CD4-positive, alpha-beta T cell (primary cell): ENCODE measurements around the gene OR1J2. TPM values are rescaled to one million over a fixed set of nuclear protein-coding genes. Genes with fewer than 3 reads are reported as not detected.
A peak's percentile ranks its signal among the peaks of the same experiment; 100 is the strongest.

Source experiments
- ATAC-seq: fragments of 200-7000 bp; cut with Tn5 transposase; one replicate; pipeline ENCODE4 v1.10.0; 2022; ENCODE audit warnings: mild to moderate bottlenecking; ENCODE audit not compliant: poor library complexity
- CTCF ChIA-PET: fragments of 350-600 bp; sonication (Branson Sonifier 250); formaldehyde crosslinking; loops from one replicate; lab custom pipeline; 2021; ENCODE audit warnings: antibody characterized with exemption, inconsistent platforms; lab: Charles Lee
- POLR2A ChIA-PET: fragments of 350-600 bp; sonication (Branson Sonifier 250); formaldehyde crosslinking; loops from one replicate; lab custom pipeline; 2021; ENCODE audit warnings: antibody characterized with exemption, inconsistent platforms; lab: Charles Lee
- DNase-seq, 14 experiments: peaks; one replicate each; pipeline ENCODE4 v3.0.0-alpha.2; 2013 to 2020; ENCODE audit warnings: mixed read lengths in 2 of 14
- H3K27ac ChIP-seq, 2 donors: one replicate each; pipeline versions ENCODE4 v1.5.1 to v1.7.0; 2013; ENCODE audit warnings: low read length in 2 of 2, low read depth in 1 of 2, mild to moderate bottlenecking in 1 of 2
- H3K27me3 ChIP-seq, 2 experiments: 1 replicate in 1 of 2; 2 replicates in 1 of 2; pipeline versions ENCODE4 v1.6.1 to v1.7.0; 2013; ENCODE audit warnings: low read length in 2 of 2, control low read depth in 1 of 2, mild to moderate bottlenecking in 1 of 2, moderate library complexity in 1 of 2; ENCODE audit not compliant: insufficient read depth in 2 of 2, control insufficient read depth in 1 of 2
- H3K36me3 ChIP-seq: one replicate; pipeline ENCODE4 v1.6.1; 2013; ENCODE audit warnings: low read length, control low read depth; ENCODE audit not compliant: insufficient read depth
- H3K4me1 ChIP-seq: one replicate; pipeline ENCODE4 v1.6.1; 2013; ENCODE audit warnings: low read length, control low read depth; ENCODE audit not compliant: insufficient read depth
- H3K4me3 ChIP-seq: one replicate; pipeline ENCODE4 v1.5.1; 2013; ENCODE audit warnings: mild to moderate bottlenecking, low read length, moderate library complexity
- H3K9me3 ChIP-seq, 2 experiments: 1 replicate in 1 of 2; 2 replicates in 1 of 2; pipeline versions ENCODE4 v1.6.1 to v1.7.0; 2013; ENCODE audit warnings: low read length in 2 of 2, mild to moderate bottlenecking in 2 of 2, control low read depth in 1 of 2, moderate library complexity in 1 of 2; ENCODE audit not compliant: control insufficient read depth in 1 of 2, insufficient read depth in 1 of 2
- H3K27ac Mint-ChIP-seq: one replicate; pipeline ENCODE4 v1.8.0; 2020; ENCODE audit warnings: mixed read lengths
- H3K27me3 Mint-ChIP-seq: one replicate; pipeline ENCODE4 v1.8.0; 2021; ENCODE audit warnings: mixed read lengths
- H3K36me3 Mint-ChIP-seq: one replicate; pipeline ENCODE4 v1.8.0; 2021; ENCODE audit warnings: low read depth, mixed read lengths
- H3K4me1 Mint-ChIP-seq: one replicate; pipeline ENCODE4 v1.8.0; 2021; ENCODE audit warnings: low read depth, mixed read lengths
- H3K4me3 Mint-ChIP-seq: one replicate; pipeline ENCODE4 v1.8.0; 2020; ENCODE audit warnings: mild to moderate bottlenecking, mixed read lengths
- H3K9me3 Mint-ChIP-seq: one replicate; pipeline ENCODE4 v1.8.0; 2020; ENCODE audit warnings: mixed read lengths
- intact Hi-C, 2 experiments: fragments of 100-400 bp; cut with DNase I in 1 of 2; cut with micrococcal nuclease in 1 of 2; formaldehyde crosslinking; loops; one replicate each; pipeline versions ENCODE4 v1.15.1 to v1.9.0; 2023 to 2025; cut with DNase I, micrococcal nuclease
- total RNA-seq, 174 experiments: library from RNA in 2 of 174; stranded (reverse) in 2 of 174; gene quantifications; one replicate each; pipeline ENCODE4 v1.2.3 and lab custom pipeline; 2021 to 2026
- TF ChIP-seq, protein P1 (sequence below): fragments of 200-600 bp; IDR thresholded peaks from one replicate; pipeline ENCODE4 v1.8.0; 2022; ENCODE audit warnings: antibody characterized with exemption, mild to moderate bottlenecking

Gene OR1J2
- total RNA-seq, 2 experiments from 2014 or later: not detected

DNA sequence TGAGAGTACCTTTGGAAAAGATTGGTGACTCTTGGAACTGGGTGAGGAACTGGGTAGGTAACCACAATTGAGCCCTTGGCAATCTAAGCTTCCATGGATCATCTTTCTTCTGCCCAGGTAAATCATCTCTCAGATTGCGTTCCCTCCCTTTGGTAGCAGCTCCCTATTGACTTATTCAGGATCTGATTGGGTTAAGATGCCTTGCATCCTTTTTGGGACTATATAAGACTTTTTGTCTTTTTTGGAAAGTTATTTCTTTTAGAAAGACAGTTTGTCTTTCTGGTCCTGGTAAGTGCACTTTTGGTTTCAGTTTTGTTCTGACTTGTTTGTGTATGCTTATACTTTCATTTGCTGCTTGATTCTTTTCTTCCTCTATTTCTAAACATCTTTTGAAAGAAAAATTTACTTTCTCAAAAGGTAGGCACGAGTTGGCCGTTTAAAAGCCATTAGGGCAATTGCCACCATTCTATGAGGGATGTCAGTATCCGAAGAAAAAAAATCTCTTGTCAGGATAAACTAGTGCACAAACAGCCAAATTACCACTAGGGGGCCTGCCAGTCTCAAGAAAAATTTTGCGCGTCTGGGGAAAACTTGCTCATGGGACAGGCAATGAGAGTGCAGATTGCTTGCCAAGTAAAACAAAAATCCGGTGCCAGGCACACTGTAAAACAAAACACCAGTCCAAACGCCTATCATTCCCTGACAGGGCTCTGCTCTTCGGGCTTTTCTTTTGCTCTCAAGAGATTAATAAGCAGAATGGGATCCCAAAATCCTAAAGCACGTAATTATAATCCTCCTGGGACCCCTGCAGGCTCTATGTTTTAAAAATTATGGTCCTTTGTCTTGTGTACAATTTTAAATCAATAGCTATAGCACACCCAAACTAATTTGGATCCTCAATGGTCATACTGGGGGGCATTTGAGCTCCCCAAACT, 45.7 kb upstream of the OR1J2 start:
- Histone ChIP-seq H3K4me1 (peaks cover 7% of the 10 kb centered on the region), H3K27ac (peak overlapping the region in 1 of 2 donors; percentile 42), H3K36me3 (no peaks in the 10 kb centered on the region), H3K4me3 (peak overlapping the region; percentile 56), H3K27me3 (peaks cover 6 to 7% of the 10 kb centered on the region in 2 experiments), H3K9me3 (no peaks in the 10 kb centered on the region)
- intact Hi-C loops: loop anchor here (1.0 to 10.0 kb wide), 5 partner anchors 345 to 890 kb away; partner anchors contain the start of gene CRB2 (in 1 of the 2)
- Mint-ChIP-seq H3K27me3 (peaks cover 53% of the 10 kb centered on the region), H3K9me3 (no peaks in the 10 kb centered on the region), H3K4me1 (peaks cover 17% of the 10 kb centered on the region), H3K36me3 (peaks cover 3% of the 10 kb centered on the region), H3K4me3 (peak overlapping the region; percentile 92), H3K27ac (peak overlapping the region; percentile 78)
- ChIA-PET CTCF (interaction anchor here (1.0 kb wide), 1 partner anchor 345 kb away, joined by 3 read pairs; no protein-coding TSS in a partner anchor), POLR2A (interaction anchor here (0.6 kb wide), 1 partner anchor 351 kb away, joined by 3 read pairs; no protein-coding TSS in a partner anchor)
- peak; percentile 41 to 79 (median 52) for DNase-seq
- TF ChIP-seq, protein P1, sequence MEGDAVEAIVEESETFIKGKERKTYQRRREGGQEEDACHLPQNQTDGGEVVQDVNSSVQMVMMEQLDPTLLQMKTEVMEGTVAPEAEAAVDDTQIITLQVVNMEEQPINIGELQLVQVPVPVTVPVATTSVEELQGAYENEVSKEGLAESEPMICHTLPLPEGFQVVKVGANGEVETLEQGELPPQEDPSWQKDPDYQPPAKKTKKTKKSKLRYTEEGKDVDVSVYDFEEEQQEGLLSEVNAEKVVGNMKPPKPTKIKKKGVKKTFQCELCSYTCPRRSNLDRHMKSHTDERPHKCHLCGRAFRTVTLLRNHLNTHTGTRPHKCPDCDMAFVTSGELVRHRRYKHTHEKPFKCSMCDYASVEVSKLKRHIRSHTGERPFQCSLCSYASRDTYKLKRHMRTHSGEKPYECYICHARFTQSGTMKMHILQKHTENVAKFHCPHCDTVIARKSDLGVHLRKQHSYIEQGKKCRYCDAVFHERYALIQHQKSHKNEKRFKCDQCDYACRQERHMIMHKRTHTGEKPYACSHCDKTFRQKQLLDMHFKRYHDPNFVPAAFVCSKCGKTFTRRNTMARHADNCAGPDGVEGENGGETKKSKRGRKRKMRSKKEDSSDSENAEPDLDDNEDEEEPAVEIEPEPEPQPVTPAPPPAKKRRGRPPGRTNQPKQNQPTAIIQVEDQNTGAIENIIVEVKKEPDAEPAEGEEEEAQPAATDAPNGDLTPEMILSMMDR: peak; percentile 87
- peak; percentile 77 for ATAC-seq

- Mint-ChIP-seq H3K36me3 (peaks cover 3% of the 10 kb centered on the region), H3K27me3 (peaks cover 40% of the 10 kb centered on the region), H3K4me1 (peaks cover 17% of the 10 kb centered on the region), H3K4me3 (no peak overlapping the region), H3K27ac (no peak overlapping the region), H3K9me3 (no peaks in the 10 kb centered on the region)
- H3K36me3 ChIP-seq: no peaks in the 10 kb centered on the region
- no peak overlapping the region for H3K4me3 ChIP-seq
- peaks cover 6 to 7% of the 10 kb centered on the region in 2 experiments for H3K27me3 ChIP-seq
- no peak for DNase-seq
- no peaks in the 10 kb centered on the region for H3K9me3 ChIP-seq
- intact Hi-C loops: loop anchor here (10.0 kb wide), 2 partner anchors 362 to 888 kb away; partner anchors contain the start of gene CRB2 (in 1 of the 2)
- ChIA-PET CTCF (no interaction called here), POLR2A (no interaction called here)
- TF ChIP-seq, protein P1: no peak
- peaks cover 7% of the 10 kb centered on the region for H3K4me1 ChIP-seq
- ATAC-seq: no peak
- H3K27ac ChIP-seq: no peak overlapping the region
These were observed 44.1 kb upstream of the OR1J2 start for GRCh38 chr9:122466456-122466855.

GRCh38 chr9:122468735-122469134, 41.9 kb upstream of the OR1J2 start:
- H3K27ac ChIP-seq: no peak overlapping the region
- H3K4me3 ChIP-seq: no peak overlapping the region
- H3K4me1 Mint-ChIP-seq: peaks cover 15% of the 10 kb centered on the region
- peaks cover 7% of the 10 kb centered on the region for H3K4me1 ChIP-seq
- CTCF ChIA-PET: no interaction called here
- POLR2A ChIA-PET: no interaction called here
- H3K36me3 Mint-ChIP-seq: peaks cover 3% of the 10 kb centered on the region
- H3K27me3 ChIP-seq: peaks cover 4 to 5% of the 10 kb centered on the region in 2 experiments
- no peaks in the 10 kb centered on the region for H3K9me3 Mint-ChIP-seq
- peaks cover 17% of the 10 kb centered on the region for H3K27me3 Mint-ChIP-seq
- TF ChIP-seq, protein P1: no peak
- DNase-seq (no peak), ATAC-seq (no peak)
- H3K27ac Mint-ChIP-seq: no peak overlapping the region
- H3K4me3 Mint-ChIP-seq: no peak overlapping the region
- intact Hi-C loops: loop anchor here (10.0 kb wide), 2 partner anchors 364 to 886 kb away; partner anchors contain the start of gene CRB2 (in 1 of the 2)
- H3K9me3 ChIP-seq: no peaks in the 10 kb centered on the region
- H3K36me3 ChIP-seq: no peaks in the 10 kb centered on the region
